ENCODE results near the gene SLC7A1. TPM values are rescaled to one million over a fixed set of nuclear protein-coding genes. Genes with fewer than 3 reads are reported as not detected.

SLC7A1 gene
- total and polyA plus RNA-seq, 2 experiments from 2014 or later = 23.0 to 74.7 TPM

- Histone ChIP-seq H4K20me1 (replicated peaks; ENCODE audit: insufficient read depth) (peaks cover 90% of the 10 kb centered on the region), H3K79me2 (replicated peaks; ENCODE audit: insufficient read depth) (peaks cover 100% of the 10 kb centered on the region), H2AFZ (no peak overlapping the region), H3K4me1 (ENCODE audit: insufficient read depth) (peaks cover 82% of the 10 kb centered on the region), H3K27ac (ENCODE audit: low read depth) (peak overlapping the region; percentile 59; the same call in 1 of the 2 replicates), H3K4me2 (peak overlapping the region; percentile 73), H3K27me3 (ENCODE audit: insufficient read depth) (no peaks in the 10 kb centered on the region), H3F3A (replicated peaks; ENCODE audit: low read depth) (no peaks in the 10 kb centered on the region), H3K4me3 (0 out of 2 replicates have a peak overlapping the region, but pooled peaks have one; percentile 31), H3K36me3 (ENCODE audit: insufficient read depth) (no peaks in the 10 kb centered on the region), H3K9me2 (ENCODE audit: insufficient read depth) (no peaks in the 10 kb centered on the region)
- Mint-ChIP-seq H3K27me3 (ENCODE audit: insufficient read depth, low read depth, poor library complexity) (peaks cover 7% of the 10 kb centered on the region), H3K4me3 (peak overlapping the region; percentile 30), H3K36me3 (ENCODE audit: low read depth) (peaks cover 30% of the 10 kb centered on the region), H3K9me3 (no peaks in the 10 kb centered on the region; the same call in 2 of the 3 replicates), H3K4me1 (peaks cover 84% of the 10 kb centered on the region), H3K27ac (peak overlapping the region; percentile 88)
- DNase-seq (ENCODE audit: low spot score) (no peak), ATAC-seq (no peak)
- no peak for TF ChIP-seq STAT1 (IDR thresholded peaks at IDR 0.05; ENCODE audit: unreplicated experiment)
- TF ChIP-seq CTCF (conservative IDR thresholded peaks at IDR 0.05; ENCODE audit: low read depth in 2 of 2) = no peak
- TF ChIP-seq JUNB (IDR thresholded peaks at IDR 0.05; ENCODE audit: unreplicated experiment) = no peak
- TF ChIP-seq POLR2AphosphoS5 (IDR thresholded peaks at IDR 0.05; ENCODE audit: low read depth) = no peak
- no peak for TF ChIP-seq ZNF462 (CRISPR knock-in tag; IDR thresholded peaks at IDR 0.05)
- TF ChIP-seq NANOG (IDR thresholded peaks at IDR 0.05; ENCODE audit: borderline replicate concordance) = no peak
- no peak for TF ChIP-seq CREB1 (CRISPR knock-in tag; IDR thresholded peaks at IDR 0.05; ENCODE audit: low read depth)
- no peak for TF ChIP-seq ZNF114 (CRISPR knock-in tag; IDR thresholded peaks at IDR 0.05)
- no peak for TF ChIP-seq EZH2phosphoT487 (IDR thresholded peaks at IDR 0.05; ENCODE audit: unreplicated experiment)
- no peak for TF ChIP-seq ETS1 (IDR thresholded peaks at IDR 0.05)
- no peak for TF ChIP-seq REST (IDR thresholded peaks at IDR 0.05; ENCODE audit: unreplicated experiment)
- TF ChIP-seq EZH2 (IDR thresholded peaks at IDR 0.05; ENCODE audit: low read depth, unreplicated experiment) = no peak
- TF ChIP-seq ZNF331 (CRISPR knock-in tag; IDR thresholded peaks at IDR 0.05; ENCODE audit: low read depth) = no peak
Measured at GRCh38 chr13:29583073-29583785, 12.3 kb downstream of the SLC7A1 start.
